ENCODE data around the gene OR52E5.

Gene OR52E5

DNA sequence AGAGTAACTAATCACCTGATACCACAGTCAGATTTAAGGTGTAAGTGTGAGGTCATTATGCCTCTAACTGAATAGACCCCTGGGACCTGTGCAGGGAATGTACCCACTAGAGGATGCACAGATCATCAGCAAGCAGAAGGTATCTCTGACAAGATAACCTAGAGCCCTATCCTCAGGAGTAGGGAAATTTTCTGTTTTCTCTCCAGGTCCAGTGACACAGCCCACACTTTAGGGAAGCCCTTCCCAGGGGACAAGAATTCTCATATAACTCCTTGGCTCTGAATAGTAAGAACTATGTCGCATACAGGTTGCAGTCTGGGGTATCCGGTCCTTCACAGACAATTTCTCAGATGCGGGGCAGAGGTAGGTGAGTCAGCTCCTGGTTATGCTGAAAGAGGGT, at the start of gene OR52E5:
TSS of gene OR52E5 (plus strand) at position 301 of the 400 bp plus-strand sequence. CDS start 7,569 bp downstream, outside the sequence.
- Mint-ChIP-seq H3K4me1 (no peaks in the 10 kb centered on the region), H3K36me3 (no peaks in the 10 kb centered on the region), H3K27ac (no peak within 1 kb of the TSS), H3K4me3 (no peak within 1 kb of the TSS), H3K9me3 (no peaks in the 10 kb centered on the region)
- ATAC-seq (peak; percentile 32), DNase-seq (ENCODE audit: low spot score in 2 of 2) (no peak)

DNA sequence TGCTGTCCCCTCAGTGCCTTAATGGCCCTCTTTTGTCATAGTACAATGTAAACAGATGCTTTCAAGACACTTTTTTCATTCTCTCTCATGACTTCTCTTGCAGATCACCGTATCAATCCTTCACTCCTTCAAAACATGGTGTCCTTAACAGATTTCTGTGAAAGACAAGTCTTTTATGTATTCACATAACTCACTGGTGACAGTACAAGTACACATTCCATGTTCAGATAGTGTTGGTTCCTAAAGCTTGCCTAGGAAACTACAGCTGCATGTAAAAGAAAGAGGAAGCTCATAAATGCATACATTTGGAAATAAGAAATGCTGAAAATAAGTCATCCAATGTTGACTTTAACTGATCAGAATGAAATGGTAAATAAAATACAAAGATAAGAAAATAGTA, 46.3 kb upstream of the OR52E5 start:
- Mint-ChIP-seq H3K4me3 (no peak overlapping the region), H3K27ac (no peak overlapping the region), H3K36me3 (no peaks in the 10 kb centered on the region), H3K9me3 (no peaks in the 10 kb centered on the region), H3K4me1 (no peaks in the 10 kb centered on the region)
- DNase-seq (ENCODE audit: low spot score in 2 of 2): no peak
- ATAC-seq: no peak

DNA sequence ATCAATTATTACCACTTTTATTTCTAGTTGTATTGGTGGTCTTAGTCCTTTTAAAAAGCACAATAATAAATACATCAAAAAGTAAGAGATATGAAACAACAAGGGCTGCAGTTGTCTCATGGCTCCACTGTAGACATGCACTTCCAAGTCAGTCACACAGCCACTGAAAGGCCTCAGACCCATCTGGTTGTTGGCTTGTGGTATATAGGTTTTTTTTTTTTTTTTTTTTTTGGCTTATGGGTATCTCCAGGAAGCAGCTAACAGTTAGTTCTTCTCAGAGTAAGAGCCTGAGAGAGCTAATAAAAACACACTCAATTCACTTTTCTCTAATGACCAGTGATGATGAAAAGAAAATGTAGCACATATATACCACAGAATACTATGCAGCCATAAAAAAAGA, 45.3 kb upstream of the OR52E5 start:
- DNase-seq (ENCODE audit: low spot score in 2 of 2): no peak
- no peaks in the 10 kb centered on the region for H3K9me3 Mint-ChIP-seq
- no peaks in the 10 kb centered on the region for H3K36me3 Mint-ChIP-seq
- ATAC-seq: no peak
- no peak overlapping the region for H3K27ac Mint-ChIP-seq
- no peak overlapping the region for H3K4me3 Mint-ChIP-seq
- H3K4me1 Mint-ChIP-seq: no peaks in the 10 kb centered on the region

DNA sequence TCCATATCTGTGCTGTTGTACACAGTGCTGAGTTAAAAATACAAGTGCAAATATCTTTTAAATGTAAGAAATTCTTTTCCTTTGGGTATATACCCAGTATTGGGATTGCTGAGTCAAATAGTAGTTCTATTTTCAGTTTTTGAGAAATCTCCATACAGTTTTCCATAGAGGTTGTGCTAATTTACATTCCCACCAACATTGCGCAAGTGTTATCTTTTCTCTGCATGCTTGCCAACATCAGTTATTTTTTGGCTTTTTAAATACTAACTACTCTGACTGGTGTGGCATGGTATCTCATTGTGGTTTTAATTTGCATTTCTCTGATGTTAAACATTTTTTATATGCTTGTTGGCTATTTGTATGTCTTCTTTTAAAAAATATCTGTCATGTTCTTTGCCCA, 42.0 kb upstream of the OR52E5 start:
- Mint-ChIP-seq H3K4me1 (no peaks in the 10 kb centered on the region), H3K27ac (no peak overlapping the region), H3K4me3 (no peak overlapping the region), H3K9me3 (no peaks in the 10 kb centered on the region), H3K36me3 (no peaks in the 10 kb centered on the region)
- no peak for DNase-seq (ENCODE audit: low spot score in 2 of 2)
- ATAC-seq: no peak

DNA sequence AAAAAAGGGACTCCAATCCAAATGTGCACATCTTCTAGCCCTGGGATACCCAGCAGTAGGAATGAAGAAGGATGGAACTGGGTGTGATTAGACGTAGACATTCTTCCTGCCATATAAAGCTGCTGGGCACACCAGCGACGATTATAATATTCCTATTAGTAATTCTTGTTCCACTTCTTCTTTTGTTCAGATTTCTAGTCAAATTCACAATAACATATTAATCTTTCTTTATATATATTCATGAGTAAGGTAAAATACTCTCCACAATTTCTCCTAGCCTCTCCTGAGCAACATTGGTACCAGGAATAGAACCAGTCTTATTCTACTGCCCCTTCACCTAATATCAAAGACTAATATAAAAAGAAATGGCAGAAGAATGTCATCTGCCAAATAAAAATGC, 35.4 kb upstream of the OR52E5 start, which contains the start of gene OR52E8:
TSS of gene OR52E8 (minus strand) at position 101 of the 400 bp plus-strand sequence. CDS start at position 101, 0 bp downstream.
- no peaks in the 10 kb centered on the region for H3K4me1 Mint-ChIP-seq
- no peak for ATAC-seq
- no peaks in the 10 kb centered on the region for H3K36me3 Mint-ChIP-seq
- DNase-seq (ENCODE audit: low spot score in 2 of 2): no peak
- H3K9me3 Mint-ChIP-seq: no peaks in the 10 kb centered on the region
- H3K4me3 Mint-ChIP-seq: no peak within 1 kb of the TSS
- no peak within 1 kb of the TSS for H3K27ac Mint-ChIP-seq

DNA sequence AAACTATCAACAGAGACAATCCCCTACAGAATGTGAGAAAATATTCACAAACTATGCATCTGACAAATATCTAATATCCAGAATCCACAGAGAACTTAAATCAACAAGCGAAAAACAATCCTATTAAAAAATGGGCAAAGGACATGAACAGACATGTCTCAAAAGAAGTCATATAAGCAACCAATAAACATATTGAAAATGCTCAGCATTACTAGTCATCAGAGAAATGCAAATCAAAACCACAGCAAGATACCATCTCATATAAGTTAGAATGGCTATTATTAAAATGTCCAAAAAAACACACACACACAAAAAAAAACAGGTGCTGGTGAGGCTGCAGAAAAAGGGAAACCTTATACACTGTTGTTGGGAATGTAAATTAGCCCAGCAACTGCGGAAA, 27.2 kb upstream of the OR52E5 start:
- Mint-ChIP-seq H3K4me3 (no peak overlapping the region), H3K36me3 (no peaks in the 10 kb centered on the region), H3K9me3 (no peaks in the 10 kb centered on the region), H3K27ac (no peak overlapping the region), H3K4me1 (no peaks in the 10 kb centered on the region)
- no peak for ATAC-seq
- DNase-seq (ENCODE audit: low spot score in 2 of 2): no peak

DNA sequence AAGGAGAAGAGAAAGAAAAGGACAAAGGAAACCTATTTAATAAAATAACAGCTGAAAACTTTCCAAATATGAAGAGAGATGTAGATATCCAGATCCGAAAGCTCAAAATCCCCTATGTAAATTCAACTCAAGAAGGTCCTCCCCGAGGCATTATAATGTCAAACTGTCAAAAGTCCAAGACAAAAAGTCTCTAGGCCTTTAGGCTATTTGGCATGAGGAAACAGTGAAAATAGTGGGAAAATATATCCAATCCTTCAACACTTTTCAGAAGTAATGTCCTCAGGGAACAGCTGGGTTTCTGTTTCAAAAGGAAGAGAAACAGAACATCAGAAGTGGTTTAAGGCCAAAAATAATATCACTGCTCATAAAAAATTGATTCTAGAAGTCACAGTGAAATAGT, 14.4 kb upstream of the OR52E5 start:
- no peak overlapping the region for H3K4me3 Mint-ChIP-seq
- ATAC-seq (no peak), DNase-seq (ENCODE audit: low spot score in 2 of 2) (no peak)
- no peaks in the 10 kb centered on the region for H3K36me3 Mint-ChIP-seq
- no peak overlapping the region for H3K27ac Mint-ChIP-seq
- H3K4me1 Mint-ChIP-seq: no peaks in the 10 kb centered on the region
- H3K9me3 Mint-ChIP-seq: no peaks in the 10 kb centered on the region

DNA sequence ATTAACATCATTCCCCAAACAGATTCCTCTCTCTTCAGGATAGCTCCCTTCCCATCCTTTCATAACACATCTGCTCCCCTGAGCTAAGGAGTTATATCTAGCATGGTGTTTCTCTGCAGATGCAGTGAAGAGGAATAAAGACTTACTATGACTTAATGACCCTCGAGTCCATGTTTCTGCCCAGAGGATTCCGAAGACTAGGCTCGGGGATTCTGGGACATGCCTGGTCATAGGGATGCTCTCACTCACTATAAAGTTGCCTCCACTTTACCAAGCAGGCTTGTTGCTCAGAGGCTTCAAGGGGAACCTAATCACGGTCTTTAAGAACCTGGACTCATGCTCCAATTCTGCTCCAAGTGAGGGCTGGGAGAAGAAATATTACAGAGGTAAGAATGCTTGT, 12.7 kb upstream of the OR52E5 start, which contains the start of gene OR52E4:
TSS of gene OR52E4 (plus strand) at position 301 of the 400 bp plus-strand sequence. CDS start 3,664 bp downstream, outside the sequence.
- DNase-seq (ENCODE audit: low spot score in 2 of 2): no peak
- Mint-ChIP-seq H3K27ac (no peak within 1 kb of the TSS), H3K4me1 (no peaks in the 10 kb centered on the region), H3K9me3 (no peaks in the 10 kb centered on the region), H3K36me3 (no peaks in the 10 kb centered on the region), H3K4me3 (no peak within 1 kb of the TSS)
- no peak for ATAC-seq

DNA sequence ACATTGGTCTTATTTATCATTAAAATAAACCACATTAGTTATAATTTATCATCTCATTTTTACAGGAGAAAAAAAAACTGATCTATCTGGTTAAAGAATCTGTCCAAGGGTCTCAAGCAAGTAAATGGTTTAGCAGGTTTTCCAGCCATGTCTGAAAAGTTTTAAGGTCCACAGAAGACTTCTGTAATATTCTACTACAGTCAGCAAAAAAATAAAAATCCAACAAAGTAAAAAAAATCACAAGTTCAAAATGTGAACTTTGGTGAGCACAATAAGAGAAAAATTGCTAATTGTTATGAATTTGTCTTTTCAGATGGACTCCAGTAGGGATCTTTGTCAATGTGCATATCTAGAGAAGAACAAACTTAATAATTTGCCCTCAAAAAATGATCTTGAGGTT, 11.3 kb upstream of the OR52E5 start:
- H3K36me3 Mint-ChIP-seq: no peaks in the 10 kb centered on the region
- H3K27ac Mint-ChIP-seq: no peak overlapping the region
- DNase-seq (ENCODE audit: low spot score in 2 of 2) (no peak), ATAC-seq (no peak)
- no peak overlapping the region for H3K4me3 Mint-ChIP-seq
- H3K9me3 Mint-ChIP-seq: no peaks in the 10 kb centered on the region
- H3K4me1 Mint-ChIP-seq: no peaks in the 10 kb centered on the region

DNA sequence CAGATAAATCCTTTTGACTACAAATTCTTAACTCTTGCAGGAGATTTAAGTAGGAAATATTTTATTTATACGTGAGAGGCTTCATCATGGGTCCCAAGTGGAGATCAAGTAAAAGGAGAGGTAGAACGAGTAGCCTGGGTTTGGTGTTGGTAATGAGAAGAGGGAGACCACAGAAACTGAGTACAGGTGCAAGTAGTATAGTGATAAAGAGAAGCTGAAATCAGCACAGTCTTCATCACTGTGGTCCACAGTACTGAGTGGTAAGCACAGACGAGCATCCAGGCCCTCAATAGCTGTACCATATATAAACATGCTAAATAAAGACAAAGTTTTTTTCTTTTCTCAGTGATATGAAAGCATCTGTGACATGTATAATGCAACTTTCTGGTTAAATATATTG, 5.8 kb upstream of the OR52E5 start:
- H3K36me3 Mint-ChIP-seq: no peaks in the 10 kb centered on the region
- ATAC-seq: no peak
- H3K4me3 Mint-ChIP-seq: no peak overlapping the region
- H3K27ac Mint-ChIP-seq: no peak overlapping the region
- no peak for DNase-seq (ENCODE audit: low spot score in 2 of 2)
- no peaks in the 10 kb centered on the region for H3K9me3 Mint-ChIP-seq
- no peaks in the 10 kb centered on the region for H3K4me1 Mint-ChIP-seq

DNA sequence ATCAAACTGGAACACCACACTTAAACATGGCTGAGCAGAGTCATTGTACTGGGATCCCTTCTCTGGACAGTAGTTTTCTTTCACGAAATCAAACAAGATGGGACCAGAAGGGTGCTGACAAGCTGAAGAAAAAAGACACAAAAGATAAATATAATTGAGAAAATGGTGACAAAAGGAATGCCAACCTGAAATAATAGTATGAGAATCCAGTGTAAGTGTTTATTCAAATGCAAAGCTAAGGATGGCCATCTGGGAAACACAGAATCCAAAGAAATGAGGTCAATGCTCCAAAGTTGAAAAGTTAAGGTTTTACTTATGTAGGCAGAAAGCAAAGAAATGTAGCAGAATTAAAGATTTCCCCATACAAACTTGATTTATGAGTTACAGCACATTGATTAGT, 5.3 kb upstream of the OR52E5 start:
- Mint-ChIP-seq H3K9me3 (no peaks in the 10 kb centered on the region), H3K27ac (no peak overlapping the region), H3K4me3 (no peak overlapping the region), H3K4me1 (no peaks in the 10 kb centered on the region), H3K36me3 (no peaks in the 10 kb centered on the region)
- no peak for DNase-seq (ENCODE audit: low spot score in 2 of 2)
- no peak for ATAC-seq

DNA sequence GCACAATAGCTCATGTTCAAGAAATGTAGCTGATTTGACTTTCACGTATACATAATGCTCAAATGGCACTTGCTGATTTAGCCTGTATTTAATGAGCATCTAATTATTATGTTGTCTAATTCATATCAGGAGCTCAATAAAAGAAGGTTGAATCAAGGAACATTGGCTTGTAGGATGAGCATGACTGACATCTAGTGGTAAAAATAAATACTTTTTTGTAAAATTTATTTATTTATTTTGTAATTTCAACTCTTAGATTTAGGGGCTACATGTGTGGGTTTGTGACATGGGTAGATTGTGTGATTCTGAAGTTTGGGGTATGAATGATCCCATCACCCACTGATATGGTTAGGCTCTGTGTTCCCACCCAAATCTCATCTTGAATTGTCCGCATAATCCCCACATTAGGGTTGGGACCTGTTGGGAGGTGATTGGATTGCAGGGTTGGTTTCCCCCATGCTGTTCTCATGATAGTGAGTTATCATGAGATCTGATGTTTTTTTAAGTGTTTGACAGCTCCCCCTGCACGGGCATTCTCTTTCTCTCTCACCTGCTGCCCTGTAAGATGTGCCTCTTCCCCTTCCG, 1.7 kb upstream of the OR52E5 start:
- Mint-ChIP-seq H3K4me1 (no peaks in the 10 kb centered on the region), H3K27ac (no peak overlapping the region), H3K36me3 (no peaks in the 10 kb centered on the region), H3K9me3 (no peaks in the 10 kb centered on the region), H3K4me3 (no peak overlapping the region)
- DNase-seq (ENCODE audit: low spot score in 2 of 2) (no peak), ATAC-seq (no peak)

DNA sequence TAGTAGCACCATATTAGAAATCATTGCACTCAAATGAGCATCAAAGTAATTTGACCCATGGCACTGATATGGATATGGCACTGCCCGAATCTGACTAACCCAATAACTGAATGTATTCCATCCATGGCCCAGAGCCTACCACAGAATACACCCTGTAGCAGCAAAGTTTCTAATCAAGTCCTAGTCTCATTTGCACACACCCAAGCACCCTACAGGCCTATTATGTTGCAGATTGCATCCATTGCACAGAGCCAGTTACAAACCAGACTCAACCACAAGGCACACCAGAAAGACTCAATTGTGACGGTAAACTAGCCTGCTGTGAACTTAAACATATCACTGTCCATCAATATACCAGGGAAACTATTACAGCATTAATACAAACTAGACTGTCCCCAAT, 6.5 kb downstream of the OR52E5 start:
- Mint-ChIP-seq H3K4me3 (no peak overlapping the region), H3K36me3 (no peaks in the 10 kb centered on the region), H3K4me1 (no peaks in the 10 kb centered on the region), H3K27ac (no peak overlapping the region), H3K9me3 (no peaks in the 10 kb centered on the region)
- ATAC-seq: no peak
- DNase-seq (ENCODE audit: low spot score in 2 of 2): no peak

DNA sequence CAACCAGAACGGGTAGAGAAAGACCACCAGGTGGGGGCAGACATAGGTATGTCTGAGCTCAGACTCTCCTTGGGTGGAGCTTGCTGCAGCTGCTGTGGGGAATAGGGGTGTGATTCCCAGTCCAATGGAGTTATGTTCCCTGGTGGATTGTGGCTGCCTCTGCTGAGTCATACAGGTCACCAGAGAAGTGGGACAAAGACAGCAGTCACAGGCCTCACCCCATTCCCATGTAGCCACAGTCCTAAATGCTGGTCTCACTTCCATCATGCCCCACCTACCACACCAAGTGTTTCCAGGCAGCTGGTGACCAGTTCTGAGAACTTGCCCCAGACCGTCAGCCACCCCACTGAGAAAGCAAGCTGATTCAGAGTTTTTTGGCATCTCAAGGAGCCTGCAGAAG, 17.5 kb downstream of the OR52E5 start:
- H3K36me3 Mint-ChIP-seq: no peaks in the 10 kb centered on the region
- no peak overlapping the region for H3K27ac Mint-ChIP-seq
- H3K4me1 Mint-ChIP-seq: no peaks in the 10 kb centered on the region
- DNase-seq (ENCODE audit: low spot score in 2 of 2) (no peak), ATAC-seq (peak; percentile 39)
- H3K9me3 Mint-ChIP-seq: peaks cover 3% of the 10 kb centered on the region
- no peak overlapping the region for H3K4me3 Mint-ChIP-seq

DNA sequence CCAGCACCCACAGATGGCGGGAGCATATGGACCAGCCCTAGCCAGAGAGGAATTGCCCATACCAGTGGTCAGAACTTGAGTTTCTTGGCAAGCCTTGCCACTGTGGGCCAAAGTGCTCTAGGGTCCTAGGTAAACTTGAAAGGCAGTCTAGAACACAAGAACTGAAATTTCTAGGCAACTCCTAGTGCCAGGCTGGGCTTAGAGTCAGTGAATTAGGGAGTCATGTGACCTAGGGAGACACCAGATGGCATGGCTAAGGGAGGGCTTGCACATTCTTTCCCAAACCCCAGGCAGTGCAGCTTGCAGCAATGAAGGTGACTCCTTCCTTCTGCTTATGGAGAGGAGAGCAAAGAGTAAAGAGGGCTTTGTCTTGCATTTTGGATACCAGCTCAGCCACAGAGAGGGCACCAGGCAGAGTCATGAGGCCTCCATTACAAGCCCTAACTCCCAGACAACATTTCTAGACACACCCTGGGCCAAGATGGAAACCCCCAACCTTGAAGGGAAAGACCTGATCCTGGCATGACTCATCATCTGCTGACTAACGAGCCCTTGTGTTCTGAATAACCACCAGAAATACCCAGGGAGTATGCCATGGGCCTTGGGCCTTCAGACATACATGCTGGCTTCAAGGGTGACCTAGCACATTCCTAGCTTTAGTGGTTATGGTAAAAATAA, 29.9 kb downstream of the OR52E5 start:
- ATAC-seq: peak; percentile 94

DNA sequence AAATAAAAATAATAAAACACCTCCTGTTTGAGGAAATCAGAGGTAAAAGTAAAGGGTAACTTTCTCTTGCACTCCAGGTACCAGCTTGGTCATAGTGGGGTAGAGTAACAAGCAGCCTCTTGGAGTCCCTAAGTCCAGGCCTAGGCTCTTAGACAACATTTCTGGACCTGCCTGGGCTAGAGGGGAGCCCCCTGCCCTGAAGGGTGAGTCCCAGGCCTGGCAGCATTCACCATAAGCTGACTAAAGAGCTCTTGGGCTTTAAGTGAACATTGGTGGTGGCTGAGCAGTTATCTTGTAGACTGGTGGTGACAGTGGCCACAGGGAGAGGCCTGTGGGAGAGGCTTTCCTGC, 30.4 kb downstream of the OR52E5 start:
- Mint-ChIP-seq H3K4me1 (no peaks in the 10 kb centered on the region), H3K27ac (no peak overlapping the region), H3K4me3 (no peak overlapping the region), H3K36me3 (no peaks in the 10 kb centered on the region), H3K9me3 (peaks cover 5% of the 10 kb centered on the region)
- DNase-seq (ENCODE audit: low spot score in 2 of 2) (no peak), ATAC-seq (peak; percentile 47)

More for the DNA sequence above, 29.9 kb downstream of the OR52E5 start:
- no peak for DNase-seq (ENCODE audit: low spot score in 2 of 2)
- Mint-ChIP-seq H3K36me3 (no peaks in the 10 kb centered on the region), H3K4me3 (no peak overlapping the region), H3K27ac (no peak overlapping the region), H3K9me3 (peaks cover 3% of the 10 kb centered on the region), H3K4me1 (no peaks in the 10 kb centered on the region)
